ENCODE data around the gene MEGF9. TPM values are rescaled to one million over a fixed set of nuclear protein-coding genes. Genes with fewer than 3 reads are reported as not detected.

The MEGF9 gene
- total RNA-seq, 1 donor from 2014 or later = 24.5 TPM

DNA sequence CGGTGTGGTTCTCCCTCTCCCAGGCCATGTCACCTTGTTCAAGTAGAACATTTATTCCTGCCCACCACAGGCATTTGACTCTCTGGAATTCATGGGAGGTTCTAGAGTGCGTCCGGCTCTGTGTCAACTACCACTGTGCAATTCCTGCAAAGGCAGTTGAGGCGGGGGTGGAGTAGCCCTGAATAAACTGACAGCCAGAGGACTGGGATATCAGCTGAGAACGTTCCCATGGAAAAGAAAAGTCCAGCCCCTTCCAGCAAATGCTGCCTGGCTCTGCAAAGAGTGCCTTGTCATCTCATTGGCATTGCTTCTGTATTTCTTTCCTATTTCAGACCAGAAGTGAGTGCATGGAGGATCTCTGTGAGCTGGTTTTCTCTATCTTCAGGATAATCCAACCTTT, 18.9 kb upstream of the MEGF9 start:
- no peak for DNase-seq (ENCODE audit: low spot score)

DNA sequence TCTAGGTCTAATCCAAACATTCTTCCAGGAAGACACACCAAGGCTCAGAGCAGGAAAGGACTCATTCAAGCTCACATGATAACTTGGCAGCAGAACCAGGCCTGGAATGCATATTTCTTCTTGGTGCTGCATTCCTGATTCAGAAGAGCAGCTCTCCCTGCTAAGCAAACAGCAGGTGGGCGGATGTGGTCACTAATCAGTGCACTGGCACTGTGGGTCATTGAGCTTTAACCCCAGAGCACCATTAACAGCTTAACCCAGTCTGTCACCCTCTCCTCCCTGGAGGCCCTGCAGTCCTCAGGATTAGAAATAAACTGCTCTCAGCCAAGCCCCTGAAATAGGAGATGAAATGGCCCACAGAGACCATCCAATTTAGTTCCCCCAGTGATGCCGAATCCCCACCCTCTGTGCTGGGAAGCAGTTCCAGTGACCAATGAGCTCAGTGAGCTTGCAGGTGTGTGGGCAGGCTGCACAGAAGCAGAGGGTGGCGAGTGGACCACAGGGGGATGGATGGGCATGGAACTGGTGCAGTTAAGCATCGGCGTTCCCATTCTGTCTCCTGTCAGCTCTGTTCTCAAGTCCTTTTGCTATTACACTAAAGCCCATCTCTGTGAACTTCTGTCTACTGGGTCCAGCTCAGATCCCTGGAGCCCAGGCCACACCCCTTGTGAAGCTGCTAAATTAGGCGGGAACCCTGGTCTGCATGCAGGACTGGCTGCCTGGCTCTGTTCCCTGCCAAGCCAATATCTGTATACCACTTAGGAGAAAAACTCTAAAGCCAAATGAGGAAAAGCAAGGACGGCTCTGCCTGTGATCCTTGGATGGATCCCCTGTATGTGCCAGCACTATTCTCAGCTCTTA, 16.6 kb upstream of the MEGF9 start:
- no peak for DNase-seq (ENCODE audit: low spot score)

DNA sequence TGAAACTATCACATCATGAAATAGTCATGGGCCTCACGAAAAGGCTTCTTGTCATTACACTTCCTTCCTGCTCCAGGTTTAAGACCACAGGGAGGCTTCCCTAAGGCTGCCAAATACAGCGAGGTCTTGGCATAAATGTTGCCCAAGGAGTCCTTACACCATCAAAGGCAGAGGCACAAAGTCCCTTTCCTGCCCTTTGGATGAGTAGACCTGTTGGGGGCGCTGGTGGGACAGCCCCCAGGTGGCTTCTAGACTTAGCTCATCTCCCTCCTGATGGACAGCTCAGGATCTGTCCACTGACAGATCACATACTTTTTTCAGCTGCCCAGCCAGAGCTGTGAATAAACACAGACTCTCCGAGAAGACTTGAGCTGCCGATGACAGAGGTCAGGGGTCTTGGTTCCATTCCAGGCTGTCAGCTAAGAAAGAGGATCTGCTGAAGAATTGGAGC, 15.5 kb upstream of the MEGF9 start:
- no peak for DNase-seq (ENCODE audit: low spot score)

DNA sequence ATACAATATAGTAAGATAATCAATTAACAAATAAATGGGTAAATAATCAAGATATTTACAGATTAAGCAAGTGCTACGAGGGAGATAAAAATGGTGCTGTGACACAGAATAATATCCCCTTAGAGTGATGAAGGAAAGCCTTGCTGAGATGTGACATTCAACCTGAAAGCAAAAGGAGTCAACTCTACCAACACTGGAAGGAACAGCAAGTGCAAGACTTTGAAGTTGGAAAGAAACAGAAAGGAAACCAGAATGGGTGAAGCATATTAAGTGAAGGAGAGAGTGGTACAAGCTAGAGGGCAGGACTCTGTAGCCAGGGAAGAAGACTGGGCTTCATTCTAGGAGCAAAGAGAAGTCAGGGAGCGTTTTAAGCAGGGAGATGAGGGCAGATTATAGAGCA, 12.2 kb upstream of the MEGF9 start:
- no peak for DNase-seq (ENCODE audit: low spot score)

DNA sequence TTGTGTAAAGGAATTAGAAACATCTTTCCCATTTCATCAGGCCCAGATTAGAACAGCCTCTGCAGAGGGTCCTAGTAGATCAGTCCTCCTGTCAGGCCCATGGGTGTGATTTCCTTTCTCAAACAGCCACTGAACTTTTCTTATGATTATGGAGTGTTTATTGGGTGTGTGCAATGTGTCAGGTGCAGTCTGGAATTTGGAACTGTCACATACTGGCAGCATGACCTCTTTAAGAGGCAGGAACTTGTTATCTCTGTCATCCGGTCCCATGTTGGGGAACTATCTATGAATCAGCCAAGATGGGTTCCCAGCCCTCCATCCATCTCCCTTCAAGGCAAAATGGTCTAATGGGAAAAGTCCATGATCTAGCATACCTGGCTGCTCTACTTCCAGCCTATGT, 11.6 kb upstream of the MEGF9 start:
- no peak for DNase-seq (ENCODE audit: low spot score)

DNA sequence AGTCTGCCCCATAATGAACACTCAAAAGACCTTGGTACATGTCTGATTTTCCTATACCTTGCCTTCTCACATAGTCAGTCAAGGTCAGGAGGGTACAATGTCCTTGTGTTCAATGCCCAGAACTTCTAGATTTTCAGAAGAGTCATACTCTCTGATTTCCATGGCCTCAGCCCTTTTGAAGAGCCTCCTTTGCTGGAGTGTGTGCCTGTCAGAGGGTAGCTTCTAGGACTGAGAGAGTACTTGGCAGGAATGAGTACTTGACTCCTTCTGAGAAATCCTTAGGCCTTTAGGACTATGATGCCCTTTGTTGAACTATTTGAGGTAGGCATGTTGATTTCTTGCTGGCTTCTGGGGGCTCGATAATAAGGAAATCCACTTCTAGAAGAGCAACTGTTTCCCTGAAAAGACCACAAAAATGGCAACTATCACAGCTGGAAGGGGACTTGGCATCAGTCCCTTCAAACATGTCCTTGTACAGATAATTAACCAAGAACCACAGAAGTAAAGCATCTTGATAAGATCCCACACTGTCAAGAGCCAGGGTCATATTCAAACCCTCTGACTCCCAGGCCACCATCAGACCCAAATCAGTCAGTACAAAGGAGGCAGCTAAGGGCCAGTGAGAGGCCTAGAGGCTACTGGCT, 10.6 kb upstream of the MEGF9 start:
- DNase-seq (ENCODE audit: low spot score) = no peak

DNA sequence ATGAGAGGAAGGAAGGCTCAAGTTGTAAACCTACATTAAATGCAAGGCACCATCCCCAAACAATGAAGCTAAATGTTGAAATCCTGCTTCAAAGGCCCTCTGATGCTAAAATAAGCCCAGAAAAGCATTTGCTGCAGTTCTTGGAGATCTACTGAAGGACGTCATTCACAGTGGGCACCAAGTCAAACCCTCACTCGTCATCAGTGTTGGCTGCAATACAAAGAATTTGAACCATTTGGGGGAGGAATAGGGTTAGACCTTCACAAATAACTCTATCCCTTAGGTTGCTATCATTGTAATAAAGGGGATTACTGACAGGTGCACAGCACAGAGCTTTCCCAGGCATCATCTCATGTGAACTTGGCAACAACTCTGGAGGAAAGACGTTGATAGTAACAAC, 9.3 kb upstream of the MEGF9 start:
- no peak for DNase-seq (ENCODE audit: low spot score)

DNA sequence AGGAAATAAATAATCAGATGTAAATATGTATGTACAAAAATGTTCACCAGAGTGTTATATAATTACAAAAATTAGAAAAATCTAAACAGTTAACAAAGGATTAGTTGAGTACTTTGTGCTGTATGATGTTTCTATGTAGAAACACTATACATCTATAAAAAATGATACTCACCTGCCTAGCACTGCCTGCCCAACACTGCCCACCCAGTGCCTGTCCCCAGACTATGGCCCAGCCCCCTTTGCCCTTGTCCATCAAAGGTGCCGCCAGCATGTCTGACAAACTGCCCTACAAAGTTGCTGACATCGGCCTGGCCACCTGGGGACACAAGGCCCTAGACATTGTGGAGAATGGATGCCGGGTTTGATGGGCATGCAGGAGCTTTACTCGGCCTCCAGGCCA, 6.1 kb upstream of the MEGF9 start:
- no peak for DNase-seq (ENCODE audit: low spot score)

DNA sequence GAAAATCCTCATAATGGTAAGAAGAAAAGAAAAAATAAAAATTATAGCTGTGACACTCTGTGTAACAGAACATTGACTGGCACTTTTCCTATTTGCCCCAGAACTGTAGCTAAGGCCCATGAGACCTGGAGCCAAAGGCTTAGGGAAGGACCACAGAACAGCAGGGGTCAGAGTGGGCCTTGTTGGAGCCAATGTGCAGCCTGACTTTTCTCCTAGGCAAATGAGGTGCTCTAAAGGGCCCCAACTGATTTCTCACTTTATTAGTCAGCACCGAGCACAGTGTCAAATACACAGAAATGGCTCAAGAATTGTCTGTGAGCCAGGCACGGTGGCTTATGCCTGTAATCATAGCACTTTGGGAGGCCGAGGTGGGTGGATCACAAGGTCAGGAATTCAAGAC, 4.0 kb upstream of the MEGF9 start:
- no peak for DNase-seq (ENCODE audit: low spot score)

DNA sequence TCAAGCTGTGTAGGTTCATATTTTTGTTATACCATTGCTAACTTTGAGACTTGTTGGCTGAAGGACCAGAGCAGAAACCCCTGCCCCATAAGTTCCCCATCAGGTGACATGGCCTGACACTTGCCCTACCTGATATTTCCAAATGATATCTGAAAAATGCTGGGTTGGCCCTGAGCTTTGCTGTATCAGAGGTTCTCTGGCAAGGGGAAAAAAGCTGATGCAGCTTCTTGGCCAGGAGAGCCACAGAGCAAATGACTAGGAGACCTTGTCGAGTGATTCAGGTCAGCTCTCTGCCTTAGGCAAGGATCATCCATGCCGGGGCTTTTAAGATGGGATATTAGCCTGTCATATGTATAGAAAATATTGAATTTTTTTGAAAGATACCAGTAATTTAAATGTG, 2.9 kb upstream of the MEGF9 start:
- no peak for DNase-seq (ENCODE audit: low spot score)

DNA sequence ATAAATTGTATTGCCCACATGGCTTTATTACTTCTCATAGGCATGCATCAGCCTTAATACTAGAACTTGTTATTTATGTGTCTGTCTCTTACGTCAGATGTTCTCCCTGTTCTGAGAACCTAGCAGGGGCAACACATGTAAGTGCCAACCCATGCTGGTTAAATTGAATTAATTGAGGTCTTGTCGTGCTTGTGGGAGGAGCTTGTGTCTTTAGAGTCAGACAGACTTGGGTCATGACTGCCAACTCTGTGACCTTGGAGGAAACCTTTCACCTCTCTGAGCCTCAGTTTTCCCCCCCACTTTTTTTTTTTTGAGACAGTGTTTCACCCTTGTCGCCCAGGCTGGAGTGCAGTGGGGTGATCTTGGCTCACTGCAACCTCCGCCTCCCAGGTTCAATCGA, 2.2 kb upstream of the MEGF9 start:
- DNase-seq (ENCODE audit: low spot score) = no peak

DNA sequence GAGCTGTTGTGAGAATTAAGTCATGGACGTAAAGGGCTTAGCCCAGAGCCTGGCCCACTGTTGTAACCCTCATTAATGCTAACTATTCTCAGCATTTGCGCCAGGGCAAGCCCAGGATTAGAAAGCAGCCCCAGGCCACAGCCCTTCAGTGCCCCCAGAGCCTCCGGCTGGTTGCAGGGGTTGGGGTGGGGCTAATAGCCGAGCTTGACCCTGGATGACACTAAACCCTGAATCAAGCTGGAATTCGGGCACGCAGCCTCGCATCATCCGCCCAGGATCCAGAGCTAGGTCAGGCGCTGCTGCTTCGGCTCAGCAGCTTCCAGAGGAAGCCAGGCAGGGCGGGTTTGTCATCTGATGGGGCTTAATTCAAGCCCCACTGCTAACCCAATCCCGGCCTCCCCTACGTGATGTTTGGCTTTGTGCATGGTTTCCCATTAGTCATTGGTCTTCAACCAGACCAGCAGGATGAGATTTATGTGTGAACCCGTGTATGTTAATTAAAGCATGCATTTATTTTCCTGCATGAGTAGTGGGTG, 1.2 kb upstream of the MEGF9 start:
- DNase-seq (ENCODE audit: low spot score) = no peak

DNA sequence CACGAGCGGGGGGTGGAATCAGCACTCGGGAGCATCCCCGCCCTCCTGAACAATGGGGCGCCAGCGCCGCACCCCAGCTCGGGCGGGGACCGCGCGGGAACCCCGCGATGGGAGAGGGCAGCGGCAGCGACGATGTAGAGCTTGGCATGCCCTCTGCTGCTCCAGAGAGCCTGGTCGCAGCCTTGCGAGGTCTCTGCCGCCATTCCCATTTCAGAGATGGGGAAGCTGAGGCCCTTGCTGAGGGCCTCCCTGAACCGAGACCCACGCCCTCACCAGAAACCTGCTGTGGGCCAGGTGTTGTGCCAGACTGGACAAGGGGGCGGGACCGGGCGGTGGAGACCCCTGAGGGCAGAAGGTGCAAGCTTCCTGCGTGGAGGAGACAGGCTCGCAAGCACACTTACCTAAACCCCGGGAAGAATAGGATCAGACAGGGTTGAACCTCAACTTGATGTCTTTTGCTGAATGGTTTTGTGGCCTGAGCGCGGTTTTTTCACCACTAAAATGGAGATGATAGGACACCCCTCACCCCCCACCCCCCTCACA, 647 bp upstream of the MEGF9 start:
- DNase-seq (ENCODE audit: low spot score) = no peak

DNA sequence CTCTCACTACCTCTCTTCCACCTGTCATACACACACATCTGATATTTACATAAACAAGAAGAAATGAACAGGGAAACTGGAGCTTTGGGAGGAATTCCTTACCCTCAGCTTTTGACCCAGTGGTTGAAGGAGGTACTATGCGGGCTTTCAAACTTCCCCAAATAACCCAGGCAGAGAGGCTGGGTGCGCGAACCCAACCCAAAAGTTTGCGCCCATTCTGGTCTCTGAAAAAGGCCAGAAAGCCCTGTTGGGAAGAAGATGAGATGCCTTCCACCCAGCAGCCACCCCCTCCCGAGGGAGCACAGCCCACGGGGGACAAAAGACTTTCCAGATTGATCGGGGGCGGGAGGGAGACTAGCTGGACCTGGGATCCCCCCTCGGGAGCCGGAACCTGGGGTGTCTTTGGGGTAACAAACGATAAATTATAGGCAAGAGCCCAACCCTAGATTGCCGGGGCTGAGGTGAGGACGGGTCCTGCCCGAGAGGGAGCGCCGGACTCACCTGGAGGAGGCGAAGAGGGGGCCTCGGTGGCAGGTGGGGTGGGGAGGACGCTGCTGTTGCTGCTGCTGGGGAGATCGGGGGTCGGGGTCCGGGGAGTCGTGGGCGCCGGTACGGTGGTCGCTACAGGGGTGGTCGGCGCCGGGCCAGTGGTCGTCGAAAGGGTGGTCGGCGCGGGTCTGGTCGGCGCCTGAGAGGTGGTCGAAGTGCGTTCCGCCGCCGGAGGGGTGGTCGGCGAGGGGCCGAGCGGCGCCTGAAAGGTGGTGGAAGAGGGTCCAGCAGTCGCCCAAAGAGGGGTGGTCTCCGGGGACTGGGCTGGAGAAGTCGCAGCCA, 798 bp downstream of the MEGF9 start:
- DNase-seq (ENCODE audit: low spot score) = no peak

DNA sequence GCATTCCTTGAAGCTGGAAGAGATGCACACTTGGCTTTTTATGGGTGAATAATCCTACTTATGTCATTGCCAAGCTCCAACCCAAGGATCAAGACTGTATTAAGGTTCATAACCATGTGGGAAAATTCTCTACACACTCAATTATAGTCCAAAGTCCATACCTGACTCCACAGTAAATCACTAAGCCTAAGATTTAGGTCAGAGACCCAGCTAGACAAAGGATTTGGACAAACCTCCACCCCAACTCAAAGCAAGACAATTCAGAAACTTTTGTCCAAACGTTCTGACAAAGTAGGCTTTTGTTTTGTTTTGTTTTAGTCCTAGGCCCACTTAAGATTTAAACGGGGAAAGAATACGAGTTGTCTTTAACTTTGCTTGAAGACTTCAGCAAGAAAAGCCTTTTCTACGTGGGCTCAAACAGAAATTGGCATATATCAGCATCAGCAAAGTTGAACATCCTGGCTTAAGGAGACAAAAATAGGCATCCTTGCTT, 1.7 kb downstream of the MEGF9 start:
- no peak for DNase-seq (ENCODE audit: low spot score)

DNA sequence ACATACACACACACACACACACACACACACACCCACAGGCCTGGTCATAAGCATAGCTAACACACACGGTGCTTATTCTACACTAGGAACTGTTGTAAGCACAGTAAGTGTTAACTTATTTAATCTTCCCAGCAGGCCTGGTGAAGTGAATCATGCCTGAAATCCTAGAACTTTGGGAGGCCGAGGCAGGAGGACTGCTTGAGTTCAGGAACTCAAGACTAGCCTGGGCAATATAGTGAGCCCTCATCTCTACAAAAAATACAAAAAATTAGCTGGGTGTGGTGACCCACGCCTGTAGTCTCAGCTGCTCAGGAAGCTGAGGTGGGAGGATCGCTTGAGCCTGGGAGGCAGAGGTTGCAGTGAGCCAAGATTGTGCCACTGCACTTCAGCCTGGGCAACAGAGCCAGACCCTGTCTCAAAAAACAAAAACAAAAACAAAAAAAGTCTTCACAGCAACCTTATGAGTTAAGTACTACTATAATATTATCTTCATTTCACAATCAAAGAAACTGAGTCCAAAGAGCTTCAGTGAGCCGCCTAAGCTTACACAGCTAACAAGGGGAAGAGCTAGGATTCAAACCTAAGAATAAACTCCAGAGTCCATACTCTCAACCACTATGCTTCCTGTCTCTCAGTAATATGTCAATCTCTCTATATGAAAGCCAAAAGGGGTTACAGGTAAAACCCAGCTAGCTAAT, 2.3 kb downstream of the MEGF9 start:
- no peak for DNase-seq (ENCODE audit: low spot score)

DNA sequence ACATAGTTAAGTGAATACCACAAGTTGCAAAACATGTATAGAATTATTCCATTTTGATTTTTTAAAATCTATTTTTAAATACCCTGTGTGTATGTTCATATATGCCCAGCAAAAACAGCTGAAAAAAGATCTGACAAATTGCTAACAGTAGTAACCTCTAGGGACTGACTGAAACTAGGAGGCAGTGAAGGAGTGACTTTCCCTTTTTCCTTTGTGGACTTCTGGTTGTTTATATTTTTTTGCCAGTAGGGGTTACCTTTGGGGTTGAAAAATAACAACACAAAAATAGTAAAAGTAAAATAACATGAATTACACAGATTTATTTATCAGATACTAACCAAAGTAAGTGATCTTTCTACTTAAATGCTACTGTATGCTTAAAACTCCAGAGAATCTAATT, 2.9 kb downstream of the MEGF9 start:
- no peak for DNase-seq (ENCODE audit: low spot score)

DNA sequence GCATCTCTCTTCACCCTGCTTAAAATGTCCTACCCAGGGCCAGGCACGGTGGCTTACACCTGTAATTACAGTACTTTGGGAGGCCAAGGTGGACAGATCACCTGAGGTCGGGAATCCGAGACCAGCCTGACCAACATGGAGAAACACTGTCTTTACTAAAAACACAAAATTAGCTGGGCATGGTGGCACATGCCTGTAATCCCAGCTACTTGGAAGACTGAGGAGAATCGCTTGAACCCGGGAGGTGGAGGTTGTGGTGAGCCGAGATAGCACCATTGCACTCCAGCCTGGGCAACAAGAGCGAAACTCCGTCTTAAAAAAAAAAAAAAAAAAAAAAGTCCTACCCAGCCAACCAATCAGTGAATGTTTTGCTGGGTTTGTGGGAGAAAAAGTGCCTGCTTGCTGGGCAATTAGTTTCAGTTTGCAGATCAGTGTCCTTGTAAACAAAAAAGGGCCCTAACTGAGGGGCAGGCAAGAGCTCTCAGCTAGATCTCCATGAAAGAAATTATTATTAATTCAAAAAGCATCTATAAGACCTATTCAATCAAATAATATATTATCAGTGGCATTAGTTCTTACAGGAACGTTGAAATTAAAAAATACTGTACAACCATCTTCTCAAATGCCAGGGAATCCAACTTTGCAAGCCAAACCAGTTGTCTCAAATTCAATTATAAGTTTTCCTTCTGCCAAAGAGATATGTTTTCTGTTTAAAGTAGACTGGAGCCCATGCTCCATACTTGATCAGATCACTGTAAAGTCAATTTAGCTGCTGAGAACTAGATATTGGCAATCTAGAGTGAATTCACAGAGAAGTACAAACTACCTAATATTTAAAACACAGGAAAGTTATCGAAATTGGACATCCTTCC, 3.9 kb downstream of the MEGF9 start:
- DNase-seq (ENCODE audit: low spot score) = no peak

DNA sequence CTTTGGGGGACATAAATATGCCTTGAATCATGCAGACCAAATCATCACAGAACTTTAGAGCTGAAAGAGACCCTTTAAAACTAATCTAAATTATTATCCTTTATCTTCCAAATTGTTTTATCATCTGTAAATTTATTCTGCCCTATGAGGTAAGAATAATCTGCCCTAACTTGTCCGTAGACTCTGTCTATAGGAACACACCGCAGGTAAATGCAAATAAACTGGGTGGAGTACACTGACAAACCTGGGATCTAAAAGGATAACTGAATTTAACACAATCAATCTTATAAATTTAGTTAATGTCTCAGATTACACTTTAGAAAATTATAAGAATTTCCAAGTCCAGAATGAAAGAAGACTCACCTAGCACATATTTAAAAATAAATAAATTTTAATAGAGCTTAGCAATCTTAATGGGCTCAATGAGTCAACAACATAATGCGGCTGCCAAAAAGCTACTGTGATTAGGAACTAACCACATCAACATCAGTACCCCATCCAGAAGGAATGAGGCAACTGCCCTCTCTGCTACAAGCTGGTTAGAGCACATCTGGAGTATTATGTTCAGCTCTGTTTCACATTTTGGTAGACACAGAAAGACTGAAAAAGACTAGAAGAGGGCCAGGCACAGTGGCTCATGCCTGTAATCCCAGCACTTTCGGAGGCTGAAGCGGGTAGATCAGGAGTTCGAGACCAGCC, 5.6 kb downstream of the MEGF9 start:
- no peak for DNase-seq (ENCODE audit: low spot score)
